ENCODE data around the gene TAF11L9. TPM values are rescaled to one million over a fixed set of nuclear protein-coding genes. Genes with fewer than 3 reads are reported as not detected.

Gene TAF11L9
- total RNA-seq = not detected in 2 replicates

GRCh38 chr5:17594255-17594654 lies at the start of gene TAF11L9:
TAF11L9 (minus strand) TSS chr5:17594394.

GRCh38 chr5:17634160-17634559 lies 40.0 kb upstream of the TAF11L9 start, which contains the start of gene TAF11L14:
TAF11L14 (plus strand) TSS chr5:17634460.

GRCh38 chr5:17631788-17632187 lies 37.6 kb upstream of the TAF11L9 start, which contains the start of gene TAF11L13:
TAF11L13 (plus strand) TSS chr5:17632088.

GRCh38 chr5:17610092-17610491 lies 15.9 kb upstream of the TAF11L9 start, which contains the start of gene TAF11L12:
TAF11L12 (plus strand) TSS chr5:17610392.

GRCh38 chr5:17603880-17604279 lies 9.7 kb upstream of the TAF11L9 start, which contains the start of gene TAF11L11:
TAF11L11 (plus strand) TSS chr5:17604183.

GRCh38 chr5:17597728-17598127 lies 3.5 kb upstream of the TAF11L9 start, which contains the start of gene TAF11L10:
TAF11L10 (minus strand) TSS chr5:17597828.

GRCh38 chr5:17590860-17591259 lies 3.3 kb downstream of the TAF11L9 start, which contains the start of gene TAF11L8:
TAF11L8 (minus strand) TSS chr5:17590960.

GRCh38 chr5:17585658-17586057 lies 8.5 kb downstream of the TAF11L9 start, which contains the start of gene TAF11L7:
TAF11L7 (minus strand) TSS chr5:17585758.

Other genes with a start within 250 kb of the TAF11L9 start
- gene TAF11L2, start 96.2 kb downstream of the TAF11L9 start, total RNA-seq = not detected in 2 replicates
- not detected in 2 replicates for gene TAF11L3, start 76.0 kb downstream of the TAF11L9 start, total RNA-seq
- not detected in 2 replicates for gene TAF11L4, start 72.6 kb downstream of the TAF11L9 start, total RNA-seq
- gene TAF11L5, start 69.2 kb downstream of the TAF11L9 start, total RNA-seq = not detected in 2 replicates
- gene TAF11L6, start 65.7 kb downstream of the TAF11L9 start, total RNA-seq = not detected in 2 replicates
- not detected in 2 replicates for gene TAF11L7, start 8.6 kb downstream of the TAF11L9 start, total RNA-seq
- gene TAF11L8, start 3.4 kb downstream of the TAF11L9 start, total RNA-seq = not detected in 2 replicates
- not detected in 2 replicates for gene TAF11L10, start 3.4 kb upstream of the TAF11L9 start, total RNA-seq
- gene TAF11L11, start 9.8 kb upstream of the TAF11L9 start, total RNA-seq = 0.24 TPM in 1 of 2 replicates, not detected in the other
- gene TAF11L12, start 16.0 kb upstream of the TAF11L9 start, total RNA-seq = 0.48 and 1.3 TPM in 2 replicates
- gene TAF11L13, start 37.7 kb upstream of the TAF11L9 start, total RNA-seq = not detected in 2 replicates
- gene TAF11L14, start 40.1 kb upstream of the TAF11L9 start, total RNA-seq = not detected in 2 replicates

Measured in tracheal epithelial cell (primary cell).